Naive B cell (primary cell): ENCODE data around the gene TPRX1. TPM values are rescaled to one million over a fixed set of nuclear protein-coding genes. Genes with fewer than 3 reads are reported as not detected.
"Not testable (repeated sequence)": the region's sequence is repeated elsewhere in the genome, so short reads cannot be mapped to it uniquely, and the experiment has no call there.

Source experiments
- ATAC-seq, 2 donors: fragments of 150-1000 bp; cut with Tn5 transposase; 2 replicates each; pipeline ENCODE4 v1.10.0; 2021; ENCODE audit warnings: low read depth in 2 of 2, mild to moderate bottlenecking in 2 of 2, moderate library complexity in 2 of 2
- DNase-seq: peaks from one replicate; pipeline ENCODE4 v3.0.0; 2022
- H3K27ac Mint-ChIP-seq, 6 donors: one replicate each; pipeline ENCODE4 v1.8.0; 2020 to 2022; ENCODE audit warnings: mild to moderate bottlenecking in 6 of 6, mixed read lengths in 6 of 6, moderate library complexity in 5 of 6, inconsistent platforms in 2 of 6
- H3K27me3 Mint-ChIP-seq, 3 donors: one replicate each; pipeline ENCODE4 v1.8.0; 2021 to 2022; ENCODE audit warnings: mixed read lengths in 3 of 3, mild to moderate bottlenecking in 1 of 3
- H3K36me3 Mint-ChIP-seq, 2 donors: one replicate each; pipeline ENCODE4 v1.8.0; 2020 to 2022; ENCODE audit warnings: mixed read lengths in 2 of 2, inconsistent platforms in 1 of 2, mild to moderate bottlenecking in 1 of 2
- H3K4me1 Mint-ChIP-seq, 3 donors: one replicate each; pipeline ENCODE4 v1.8.0; 2020 to 2022; ENCODE audit warnings: mixed read lengths in 3 of 3, inconsistent platforms in 1 of 3, mild to moderate bottlenecking in 1 of 3, moderate library complexity in 1 of 3
- H3K4me3 Mint-ChIP-seq, 8 donors: one replicate each; pipeline ENCODE4 v1.8.0; 2020 to 2022; ENCODE audit warnings: mild to moderate bottlenecking in 8 of 8, mixed read lengths in 8 of 8, moderate library complexity in 8 of 8, inconsistent platforms in 2 of 8
- H3K9me3 Mint-ChIP-seq, 7 donors: one replicate each; pipeline ENCODE4 v1.8.0; 2020 to 2022; ENCODE audit warnings: mixed read lengths in 7 of 7, mild to moderate bottlenecking in 5 of 7, inconsistent platforms in 2 of 7, moderate library complexity in 1 of 7
- polyA plus RNA-seq, 6 donors: library from polyadenylated mRNA; unstranded; fragments of 300-500 nt; fragmentation: Illumina TruSeq; gene quantifications; one replicate each; pipeline ENCODE4 v1.2.3, GENCODE V29; 2021; ENCODE audit warnings: low read depth in 6 of 6

The TPRX1 gene
- not detected for polyA plus RNA-seq

- H3K9me3 Mint-ChIP-seq, H3K4me1 Mint-ChIP-seq, H3K27me3 Mint-ChIP-seq, ATAC-seq, H3K4me3 Mint-ChIP-seq, DNase-seq: not testable (repeated sequence)
- H3K27ac Mint-ChIP-seq: peak within 1 kb of the TSS in 1 of 6 donors; percentile 6
- peaks cover 0 to 14% of the 10 kb centered on the region in 2 donors for H3K36me3 Mint-ChIP-seq
These were observed at the start of gene TPRX1 for GRCh38 chr19:47804451-47804850. Gene TPRX1, minus strand, starts transcription at chr19:47804551. Its CDS starts 12 bp downstream, at chr19:47804539.

DNA sequence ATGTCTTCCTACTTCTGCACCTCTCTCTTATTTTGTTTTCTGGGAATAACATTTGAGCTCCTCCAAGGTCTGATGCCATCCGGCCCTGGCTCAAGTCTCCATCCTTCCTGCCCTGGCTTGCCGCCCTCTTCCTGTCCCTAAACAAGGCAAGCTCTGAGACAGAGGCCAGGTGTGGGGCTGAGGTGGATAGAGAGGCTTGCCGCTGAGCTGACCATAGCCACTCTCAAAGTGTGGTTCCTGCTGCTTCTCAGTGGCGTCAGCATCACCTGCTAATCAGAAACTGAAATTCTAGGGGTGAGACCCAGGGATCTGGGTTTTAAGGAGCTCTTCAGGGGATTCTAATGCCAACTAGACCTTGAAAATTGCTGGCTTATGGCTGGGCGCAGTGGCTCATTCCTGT, 48.7 kb upstream of the TPRX1 start:
- H3K27me3 Mint-ChIP-seq: peaks cover 21 to 67% (median 42%) of the 10 kb centered on the region in 3 donors
- H3K36me3 Mint-ChIP-seq: peaks cover 0 to 16% of the 10 kb centered on the region in 2 donors
- peak overlapping the region in 1 of 8 donors; percentile 56 for H3K4me3 Mint-ChIP-seq
- DNase-seq (no peak), ATAC-seq (no peak)
- H3K27ac Mint-ChIP-seq: no peak overlapping the region
- peaks cover 0 to 9% (median 0%) of the 10 kb centered on the region in 3 donors for H3K4me1 Mint-ChIP-seq
- H3K9me3 Mint-ChIP-seq: peaks cover 0 to 3% (median 0%) of the 10 kb centered on the region in 7 donors

GRCh38 chr19:47848823-47849473, 44.6 kb upstream of the TPRX1 start:
- DNase-seq: no peak
- H3K36me3 Mint-ChIP-seq: peaks cover 0 to 20% of the 10 kb centered on the region in 2 donors
- peaks cover 0 to 9% (median 0%) of the 10 kb centered on the region in 3 donors for H3K4me1 Mint-ChIP-seq
- peaks cover 0 to 3% (median 0%) of the 10 kb centered on the region in 7 donors for H3K9me3 Mint-ChIP-seq
- no peak for ATAC-seq
- H3K27me3 Mint-ChIP-seq: peaks cover 30 to 67% (median 60%) of the 10 kb centered on the region in 3 donors
- H3K4me3 Mint-ChIP-seq: no peak overlapping the region
- H3K27ac Mint-ChIP-seq: no peak overlapping the region

GRCh38 chr19:47848425-47848822, 44.1 kb upstream of the TPRX1 start:
- H3K27me3 Mint-ChIP-seq: peaks cover 33 to 65% (median 60%) of the 10 kb centered on the region in 3 donors
- H3K4me1 Mint-ChIP-seq: peaks cover 0 to 9% (median 0%) of the 10 kb centered on the region in 3 donors
- ATAC-seq (no peak), DNase-seq (no peak)
- H3K27ac Mint-ChIP-seq: no peak overlapping the region
- H3K36me3 Mint-ChIP-seq: peaks cover 0 to 24% of the 10 kb centered on the region in 2 donors
- peaks cover 0 to 3% (median 0%) of the 10 kb centered on the region in 7 donors for H3K9me3 Mint-ChIP-seq
- H3K4me3 Mint-ChIP-seq: no peak overlapping the region

GRCh38 chr19:47842941-47843340, 38.6 kb upstream of the TPRX1 start:
- no peak for DNase-seq
- no peak for ATAC-seq
- Mint-ChIP-seq H3K36me3 (peaks cover 0 to 8% of the 10 kb centered on the region in 2 donors), H3K27ac (no peak overlapping the region), H3K27me3 (peaks cover 15 to 46% (median 34%) of the 10 kb centered on the region in 3 donors), H3K4me1 (no peaks in the 10 kb centered on the region), H3K9me3 (peaks cover 0 to 1% (median 0%) of the 10 kb centered on the region in 7 donors), H3K4me3 (no peak overlapping the region)

- DNase-seq (no peak), ATAC-seq (no peak)
- H3K4me3 Mint-ChIP-seq: no peak overlapping the region
- H3K36me3 Mint-ChIP-seq: peaks cover 0 to 8% of the 10 kb centered on the region in 2 donors
- H3K9me3 Mint-ChIP-seq: peaks cover 0 to 1% (median 0%) of the 10 kb centered on the region in 7 donors
- peaks cover 5 to 32% (median 21%) of the 10 kb centered on the region in 3 donors for H3K27me3 Mint-ChIP-seq
- no peaks in the 10 kb centered on the region for H3K4me1 Mint-ChIP-seq
- no peak overlapping the region for H3K27ac Mint-ChIP-seq
These were observed 35.6 kb upstream of the TPRX1 start for GRCh38 chr19:47839913-47840312.

- Mint-ChIP-seq H3K9me3 (peaks cover 0 to 1% (median 0%) of the 10 kb centered on the region in 7 donors), H3K27ac (no peak overlapping the region), H3K36me3 (peaks cover 0 to 8% of the 10 kb centered on the region in 2 donors), H3K4me3 (no peak overlapping the region), H3K27me3 (peaks cover 5 to 34% (median 22%) of the 10 kb centered on the region in 3 donors), H3K4me1 (no peaks in the 10 kb centered on the region)
- DNase-seq (no peak), ATAC-seq (no peak)
These were observed 35.1 kb upstream of the TPRX1 start for GRCh38 chr19:47839411-47839810.

- Mint-ChIP-seq H3K9me3 (no peaks in the 10 kb centered on the region), H3K4me3 (no peak overlapping the region), H3K36me3 (no peaks in the 10 kb centered on the region), H3K4me1 (no peaks in the 10 kb centered on the region), H3K27ac (no peak overlapping the region), H3K27me3 (peaks cover 0 to 11% (median 11%) of the 10 kb centered on the region in 3 donors)
- ATAC-seq (no peak), DNase-seq (no peak)
These were observed 31.7 kb upstream of the TPRX1 start for GRCh38 chr19:47836038-47836437.

GRCh38 chr19:47832723-47833122, 28.4 kb upstream of the TPRX1 start:
- ATAC-seq: no peak

GRCh38 chr19:47826800-47827199, 22.4 kb upstream of the TPRX1 start:
- peaks cover 19 to 32% (median 21%) of the 10 kb centered on the region in 3 donors for H3K27me3 Mint-ChIP-seq
- no peak overlapping the region for H3K27ac Mint-ChIP-seq
- DNase-seq: no peak
- no peak overlapping the region for H3K4me3 Mint-ChIP-seq
- H3K9me3 Mint-ChIP-seq: peaks cover 0 to 9% (median 4%) of the 10 kb centered on the region in 7 donors
- H3K36me3 Mint-ChIP-seq: no peaks in the 10 kb centered on the region
- ATAC-seq: no peak
- peaks cover 0 to 5% (median 0%) of the 10 kb centered on the region in 3 donors for H3K4me1 Mint-ChIP-seq

More at GRCh38 chr19:47832723-47833122, 28.4 kb upstream of the TPRX1 start:
- peaks cover 0 to 5% (median 0%) of the 10 kb centered on the region in 3 donors for H3K4me1 Mint-ChIP-seq
- H3K27ac Mint-ChIP-seq: no peak overlapping the region
- H3K9me3 Mint-ChIP-seq: no peaks in the 10 kb centered on the region
- H3K4me3 Mint-ChIP-seq: no peak overlapping the region
- DNase-seq: no peak
- H3K36me3 Mint-ChIP-seq: no peaks in the 10 kb centered on the region
- H3K27me3 Mint-ChIP-seq: peaks cover 8 to 18% (median 11%) of the 10 kb centered on the region in 3 donors

GRCh38 chr19:47824396-47824795, 20.0 kb upstream of the TPRX1 start:
- no peaks in the 10 kb centered on the region for H3K36me3 Mint-ChIP-seq
- peaks cover 33 to 56% (median 40%) of the 10 kb centered on the region in 3 donors for H3K27me3 Mint-ChIP-seq
- ATAC-seq (no peak), DNase-seq (no peak)
- H3K27ac Mint-ChIP-seq: no peak overlapping the region
- H3K4me1 Mint-ChIP-seq: peaks cover 7 to 13% (median 11%) of the 10 kb centered on the region in 3 donors
- peaks cover 0 to 9% (median 4%) of the 10 kb centered on the region in 7 donors for H3K9me3 Mint-ChIP-seq
- no peak overlapping the region for H3K4me3 Mint-ChIP-seq

- Mint-ChIP-seq H3K4me1 (peaks cover 7 to 13% (median 8%) of the 10 kb centered on the region in 3 donors), H3K36me3 (no peaks in the 10 kb centered on the region), H3K27me3 (peaks cover 33 to 57% (median 53%) of the 10 kb centered on the region in 3 donors), H3K27ac (peak within 1 kb of the TSS in 2 of 6 donors; percentile 52 to 92), H3K4me3 (peak within 1 kb of the TSS in 2 of 8 donors; percentile 71 to 76), H3K9me3 (peaks cover 0 to 9% (median 0%) of the 10 kb centered on the region in 7 donors)
- ATAC-seq (no peak), DNase-seq (no peak)
These were observed 17.2 kb upstream of the TPRX1 start, which contains the start of gene CRX for GRCh38 chr19:47821460-47822020. Gene CRX, plus strand, starts transcription at chr19:47821937. Its CDS starts 12,507 bp downstream, at chr19:47834444.

- peaks cover 7 to 13% (median 8%) of the 10 kb centered on the region in 3 donors for H3K4me1 Mint-ChIP-seq
- H3K27me3 Mint-ChIP-seq: peaks cover 29 to 57% (median 53%) of the 10 kb centered on the region in 3 donors
- peak overlapping the region in 1 of 8 donors; percentile 85 for H3K4me3 Mint-ChIP-seq
- DNase-seq (no peak), ATAC-seq (no peak)
- no peaks in the 10 kb centered on the region for H3K36me3 Mint-ChIP-seq
- peak overlapping the region in 2 of 6 donors; percentile 54 to 92 for H3K27ac Mint-ChIP-seq
- peaks cover 0 to 9% (median 0%) of the 10 kb centered on the region in 7 donors for H3K9me3 Mint-ChIP-seq
These were observed 16.1 kb upstream of the TPRX1 start for GRCh38 chr19:47820410-47820809.
